DND-41 (cell line): ENCODE measurements around the gene DPEP1.

Experiments used
- CTCF ChIP-seq: IDR thresholded peaks from 2 replicates; pipeline ENCODE4 v1.5.1; 2012; ENCODE audit warnings: borderline replicate concordance, low read length, moderate library complexity, mild to moderate bottlenecking; ENCODE audit not compliant: poor library complexity, severe bottlenecking; ENCODE audit errors: extremely low read depth
- EZH2 ChIP-seq: IDR thresholded peaks from 3 replicates; pipeline ENCODE4 v1.6.1; 2012; ENCODE audit warnings: borderline replicate concordance, low read depth, mild to moderate bottlenecking, moderate library complexity, low read length, inconsistent platforms; ENCODE audit not compliant: severe bottlenecking

GRCh38 chr16:89581045-89581695, 32.3 kb upstream of the DPEP1 start:
- TF ChIP-seq CTCF (no peak), EZH2 (no peak)
